ENCODE data around the gene STUM.

Gene STUM

GRCh38 chr1:226525750-226526149, 22.8 kb upstream of the STUM start:
- no peak overlapping the region for H3K4me3 ChIP-seq
- no peak for DNase-seq (ENCODE audit: low spot score)
- no peak overlapping the region for H3K27ac ChIP-seq
- TF ChIP-seq CTCF (IDR thresholded peaks at IDR 0.05) = no peak

- peak overlapping the region; percentile 63 for H3K4me3 ChIP-seq
- DNase-seq (ENCODE audit: low spot score) = no peak
- TF ChIP-seq CTCF (IDR thresholded peaks at IDR 0.05) = no peak
- peak overlapping the region in 1 of 2 donors; percentile 25 for H3K27ac ChIP-seq
Measured at GRCh38 chr1:226526801-226527595, 21.6 kb upstream of the STUM start.

- no peak overlapping the region for H3K27ac ChIP-seq
- H3K4me3 ChIP-seq = no peak overlapping the region
- no peak for TF ChIP-seq CTCF (IDR thresholded peaks at IDR 0.05)
- DNase-seq (ENCODE audit: low spot score) = no peak
Measured at GRCh38 chr1:226529891-226530290, 18.7 kb upstream of the STUM start.

GRCh38 chr1:226530591-226530990, 18.0 kb upstream of the STUM start:
- TF ChIP-seq CTCF (IDR thresholded peaks at IDR 0.05) = no peak
- Histone ChIP-seq H3K4me3 (no peak overlapping the region), H3K27ac (no peak overlapping the region)
- no peak for DNase-seq (ENCODE audit: low spot score)

GRCh38 chr1:226531360-226532093, 17.0 kb upstream of the STUM start:
- H3K4me3 ChIP-seq = no peak overlapping the region
- no peak for TF ChIP-seq CTCF (IDR thresholded peaks at IDR 0.05)
- no peak overlapping the region for H3K27ac ChIP-seq
- DNase-seq (ENCODE audit: low spot score) = no peak

- TF ChIP-seq CTCF (IDR thresholded peaks at IDR 0.05) = no peak
- no peak overlapping the region for H3K27ac ChIP-seq
- DNase-seq (ENCODE audit: low spot score) = no peak
- H3K4me3 ChIP-seq = no peak overlapping the region
Measured at GRCh38 chr1:226532553-226532952, 16.0 kb upstream of the STUM start.

GRCh38 chr1:226533220-226533619, 15.3 kb upstream of the STUM start:
- no peak overlapping the region for H3K27ac ChIP-seq

More at GRCh38 chr1:226533220-226533619, 15.3 kb upstream of the STUM start:
- H3K4me3 ChIP-seq = no peak overlapping the region
- DNase-seq (ENCODE audit: low spot score) = no peak
- no peak for TF ChIP-seq CTCF (IDR thresholded peaks at IDR 0.05)

All from coronary artery (tissue), 2 donors.